Endothelial cell of umbilical vein (primary cell): ENCODE measurements around the gene MYOZ3.

Source experiments
- CTCF ChIP-seq, 2 donors: IDR thresholded peaks; 1 replicate in 1 of 2; 2 replicates in 1 of 2; pipeline ENCODE4 v1.5.1; 2011; ENCODE audit warnings: low read length in 2 of 2, mild to moderate bottlenecking in 2 of 2, moderate library complexity in 2 of 2, control low read depth in 1 of 2, inconsistent platforms in 1 of 2, low read depth in 1 of 2; ENCODE audit not compliant: insufficient read depth in 1 of 2; ENCODE audit errors: extremely low read depth in 1 of 2
- EZH2 ChIP-seq: IDR thresholded peaks from 2 replicates; pipeline ENCODE4 v1.6.1; 2012; ENCODE audit warnings: borderline replicate concordance, low read depth, mild to moderate bottlenecking, moderate library complexity, low read length, inconsistent platforms; ENCODE audit not compliant: severe bottlenecking
- POLR2A ChIP-seq: IDR thresholded peaks from 2 replicates; pipeline ENCODE4 v1.6.1; 2012; ENCODE audit warnings: low read depth, mild to moderate bottlenecking, control low read depth, low read length
- POLR2AphosphoS5 ChIP-seq: IDR thresholded peaks from 2 replicates; pipeline ENCODE4 v1.6.1; 2012; ENCODE audit warnings: low read depth, mild to moderate bottlenecking, control low read depth, low read length, moderate library complexity; ENCODE audit not compliant: insufficient read depth
- TF ChIP-seq, protein P1 (sequence below): IDR thresholded peaks from 2 replicates; pipeline ENCODE4 v1.6.1; 2011; ENCODE audit not compliant: insufficient read depth, insufficient read length

GRCh38 chr5:150700594-150701377 lies 39.7 kb downstream of the MYOZ3 start, which contains the start of gene RBM22:
- TF ChIP-seq CTCF (IDR thresholded peaks at IDR 0.05; ENCODE audit: extremely low read depth in 1 of 2, insufficient read depth in 1 of 2, low read depth in 1 of 2, low read length in 2 of 2) (peak; percentile 40 to 78), POLR2A (peak; percentile 93), POLR2AphosphoS5 (peak; percentile 90), EZH2 (no peak)
- TF ChIP-seq, protein P1, sequence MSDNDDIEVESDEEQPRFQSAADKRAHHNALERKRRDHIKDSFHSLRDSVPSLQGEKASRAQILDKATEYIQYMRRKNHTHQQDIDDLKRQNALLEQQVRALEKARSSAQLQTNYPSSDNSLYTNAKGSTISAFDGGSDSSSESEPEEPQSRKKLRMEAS, result no peak
